Tibial artery (tissue), 4 donors: Measurements from ENCODE around the gene SIPA1L3.
"Not testable (repeated sequence)": the region's sequence is repeated elsewhere in the genome, so short reads cannot be mapped to it uniquely, and the experiment has no call there.

Source experiments
- DNase-seq, 2 donors: peaks; one replicate each; pipeline ENCODE4 v3.0.0-alpha.2; 2019
- H3K27ac ChIP-seq, 2 donors: fragments of 200-600 bp; sonication (generic) in 1 of 2; 1 replicate in 1 of 2; 2 replicates in 1 of 2; pipeline ENCODE4 v1.5.1; 2018 to 2019; ENCODE audit warnings: mild to moderate bottlenecking in 1 of 2
- H3K27me3 ChIP-seq, 2 donors: fragments of 200-600 bp; sonication (generic) in 1 of 2; one replicate each; pipeline versions ENCODE4 v1.5.1 to v1.6.0; 2016 to 2019
- H3K36me3 ChIP-seq, 3 donors: fragments of 200-600 bp; sonication (generic) in 2 of 3; one replicate each; pipeline ENCODE4 v1.5.1; 2016 to 2019; ENCODE audit warnings: mild to moderate bottlenecking in 2 of 3
- H3K4me1 ChIP-seq, 4 donors: fragments of 200-600 bp; sonication (generic) in 2 of 4; 1 replicate in 3 of 4; 2 replicates in 1 of 4; pipeline ENCODE4 v1.5.1; 2016 to 2019
- H3K4me3 ChIP-seq, 2 donors: fragments of 200-600 bp; sonication (generic) in 1 of 2; 1 replicate in 1 of 2; 2 replicates in 1 of 2; pipeline ENCODE4 v1.5.1; 2018 to 2019; ENCODE audit warnings: mild to moderate bottlenecking in 2 of 2
- H3K9me3 ChIP-seq, 3 donors: fragments of 200-600 bp; sonication (generic) in 1 of 3; one replicate each; pipeline ENCODE4 v1.5.1; 2016 to 2019
- intact Hi-C: fragments of 100-400 bp; cut with DNase I; formaldehyde crosslinking; loops from one replicate; pipeline ENCODE4 v1.15.0; 2023; ENCODE audit warnings: low total_unique reads
- TF ChIP-seq, protein P1 (sequence below), 2 experiments: fragments of 200-600 bp in 1 of 2; fragments of 450-650 bp in 1 of 2; IDR thresholded peaks; one replicate each; pipeline ENCODE4 v1.5.1; 2017 to 2019; ENCODE audit warnings: antibody characterized with exemption in 2 of 2, mild to moderate bottlenecking in 1 of 2, moderate library complexity in 1 of 2

Gene SIPA1L3

GRCh38 chr19:38223617-38224013 lies 316.6 kb downstream of the SIPA1L3 start:
- Histone ChIP-seq H3K27me3 (peaks cover under 1 to 76% of the 10 kb centered on the region in 2 donors), H3K4me1 (peaks cover 0 to 20% (median 15%) of the 10 kb centered on the region in 4 donors), H3K4me3 (peak overlapping the region; percentile 13 to 36), H3K27ac (no peak overlapping the region), H3K36me3 (no peaks in the 10 kb centered on the region), H3K9me3 (no peaks in the 10 kb centered on the region)
- no peak for DNase-seq
- TF ChIP-seq, protein P1, sequence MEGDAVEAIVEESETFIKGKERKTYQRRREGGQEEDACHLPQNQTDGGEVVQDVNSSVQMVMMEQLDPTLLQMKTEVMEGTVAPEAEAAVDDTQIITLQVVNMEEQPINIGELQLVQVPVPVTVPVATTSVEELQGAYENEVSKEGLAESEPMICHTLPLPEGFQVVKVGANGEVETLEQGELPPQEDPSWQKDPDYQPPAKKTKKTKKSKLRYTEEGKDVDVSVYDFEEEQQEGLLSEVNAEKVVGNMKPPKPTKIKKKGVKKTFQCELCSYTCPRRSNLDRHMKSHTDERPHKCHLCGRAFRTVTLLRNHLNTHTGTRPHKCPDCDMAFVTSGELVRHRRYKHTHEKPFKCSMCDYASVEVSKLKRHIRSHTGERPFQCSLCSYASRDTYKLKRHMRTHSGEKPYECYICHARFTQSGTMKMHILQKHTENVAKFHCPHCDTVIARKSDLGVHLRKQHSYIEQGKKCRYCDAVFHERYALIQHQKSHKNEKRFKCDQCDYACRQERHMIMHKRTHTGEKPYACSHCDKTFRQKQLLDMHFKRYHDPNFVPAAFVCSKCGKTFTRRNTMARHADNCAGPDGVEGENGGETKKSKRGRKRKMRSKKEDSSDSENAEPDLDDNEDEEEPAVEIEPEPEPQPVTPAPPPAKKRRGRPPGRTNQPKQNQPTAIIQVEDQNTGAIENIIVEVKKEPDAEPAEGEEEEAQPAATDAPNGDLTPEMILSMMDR (IDR thresholded peaks at IDR 0.05): no peak
- intact Hi-C loops: loop anchor here (10.0 kb wide), 1 partner anchor 319 kb away; the partner anchor contains the start of genes SIPA1L3 and WDR87

DNA sequence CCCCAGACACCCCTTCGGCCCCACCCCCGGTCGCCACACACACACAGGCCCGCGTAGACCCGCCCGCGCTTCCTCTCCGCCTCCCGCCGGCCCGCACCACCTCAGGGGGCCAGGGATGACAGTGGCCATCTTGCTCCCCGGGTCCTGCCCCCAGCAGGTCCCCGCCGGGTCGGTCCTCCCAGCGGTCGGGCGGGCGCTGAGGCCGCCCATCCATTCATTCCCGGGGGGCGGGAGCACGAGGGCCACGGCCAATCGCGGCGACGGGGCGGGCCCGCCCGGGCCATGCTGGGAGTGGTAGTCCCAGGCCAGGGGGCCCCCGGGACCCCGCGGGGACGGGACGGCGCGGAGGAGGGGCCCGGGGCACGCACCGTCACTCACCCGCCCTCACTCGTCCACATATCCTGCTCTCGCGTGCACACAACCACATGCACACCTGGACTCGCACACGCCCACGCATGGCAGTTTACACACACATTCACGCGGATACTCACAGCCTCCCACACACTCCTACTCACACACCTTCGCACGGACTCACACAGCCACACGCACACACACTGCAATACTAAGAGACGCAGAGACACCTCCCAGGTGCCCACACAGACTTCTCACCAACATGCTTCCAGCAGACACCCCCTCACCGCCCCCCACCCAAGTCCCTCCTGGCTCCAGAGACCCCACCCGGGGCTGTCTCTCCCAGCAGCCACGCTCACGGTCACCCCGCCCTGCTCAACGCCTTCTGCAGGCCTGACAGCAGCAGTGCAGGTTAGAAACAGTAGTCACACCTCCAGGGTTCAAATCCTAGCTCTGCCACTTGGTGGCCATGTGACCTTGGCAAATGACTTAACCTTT lies 317.2 kb downstream of the SIPA1L3 start, which contains the start of gene DPF1:
DPF1 (minus strand) TSS at position 209 of the 849 bp plus-strand sequence; CDS start at position 129, 80 bp downstream.
- Histone ChIP-seq H3K9me3 (no peaks in the 10 kb centered on the region), H3K36me3 (no peaks in the 10 kb centered on the region), H3K4me3 (peak within 1 kb of the TSS; percentile 13 to 36), H3K27me3 (peaks cover 6 to 83% of the 10 kb centered on the region in 2 donors), H3K4me1 (peaks cover 0 to 26% (median 21%) of the 10 kb centered on the region in 4 donors), H3K27ac (no peak within 1 kb of the TSS)
- intact Hi-C loops: loop anchor here (10.0 kb wide), 1 partner anchor 319 kb away; the partner anchor contains the start of genes SIPA1L3 and WDR87
- DNase-seq: no peak
- TF ChIP-seq, protein P1 (IDR thresholded peaks at IDR 0.05): no peak

DNA sequence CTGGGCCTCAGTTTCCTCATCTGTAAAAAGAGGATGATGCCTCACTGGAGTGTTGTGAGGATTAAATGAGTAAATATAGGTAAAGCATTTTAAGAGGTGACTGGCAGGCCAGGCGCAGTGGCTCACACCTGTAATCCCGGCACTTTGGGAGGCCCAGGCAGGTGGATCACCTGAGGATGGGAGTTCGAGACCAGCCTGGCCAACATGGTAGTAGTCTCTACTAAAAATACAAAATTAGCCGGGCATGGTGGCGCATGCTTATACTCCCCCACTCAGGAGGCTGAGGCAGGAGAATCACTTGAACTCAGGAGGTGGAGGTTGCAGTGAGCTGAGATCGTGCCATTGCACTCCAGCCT lies 317.8 kb downstream of the SIPA1L3 start:
- intact Hi-C loops: loop anchor here (10.0 kb wide), 1 partner anchor 320 kb away; the partner anchor contains the start of genes SIPA1L3 and WDR87
- not testable (repeated sequence) for H3K9me3 ChIP-seq, H3K4me3 ChIP-seq, H3K36me3 ChIP-seq, DNase-seq, H3K27ac ChIP-seq
- Histone ChIP-seq H3K27me3 (peaks cover 6 to 87% of the 10 kb centered on the region in 2 donors), H3K4me1 (peaks cover 0 to 29% (median 25%) of the 10 kb centered on the region in 4 donors)

GRCh38 chr19:38227287-38228004 lies 320.4 kb downstream of the SIPA1L3 start:
- peaks cover 0 to 29% (median 25%) of the 10 kb centered on the region in 4 donors for H3K4me1 ChIP-seq
- no peak overlapping the region for H3K27ac ChIP-seq
- peaks cover 6 to 84% of the 10 kb centered on the region in 2 donors for H3K27me3 ChIP-seq
- DNase-seq: no peak
- H3K4me3 ChIP-seq: no peak overlapping the region
- no peaks in the 10 kb centered on the region for H3K9me3 ChIP-seq
- no peaks in the 10 kb centered on the region for H3K36me3 ChIP-seq
- TF ChIP-seq, protein P1 (IDR thresholded peaks at IDR 0.05): no peak
- intact Hi-C loops: loop anchor here (10.0 kb wide), 1 partner anchor 323 kb away; the partner anchor contains the start of genes SIPA1L3 and WDR87

DNA sequence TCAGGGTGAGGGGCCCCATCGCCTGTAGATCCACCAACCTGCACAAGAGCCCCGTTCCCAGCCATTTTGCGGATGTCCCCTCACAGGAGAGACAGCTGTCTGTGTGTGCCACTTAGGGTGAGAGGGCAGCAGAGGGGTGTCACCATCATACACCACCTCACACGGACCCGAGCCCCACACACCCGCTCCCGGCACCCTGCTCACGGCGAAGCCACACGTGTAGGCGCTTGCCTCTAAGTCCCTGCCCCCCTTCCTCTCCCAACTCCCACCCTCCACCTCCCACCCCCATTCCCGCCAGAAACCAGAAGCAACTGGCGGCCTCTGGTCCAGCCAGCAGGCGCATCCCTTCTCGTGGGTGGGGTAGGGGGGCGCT lies 321.0 kb downstream of the SIPA1L3 start:
- TF ChIP-seq, protein P1 (IDR thresholded peaks at IDR 0.05): no peak
- Histone ChIP-seq H3K27me3 (peaks cover 6 to 79% of the 10 kb centered on the region in 2 donors), H3K4me3 (no peak overlapping the region), H3K36me3 (no peaks in the 10 kb centered on the region), H3K9me3 (no peaks in the 10 kb centered on the region), H3K27ac (no peak overlapping the region), H3K4me1 (peaks cover 0 to 29% (median 25%) of the 10 kb centered on the region in 4 donors)
- intact Hi-C loops: loop anchor here (10.0 kb wide), 1 partner anchor 323 kb away; the partner anchor contains the start of genes SIPA1L3 and WDR87
- DNase-seq: no peak
